GM21360 (cell line): ENCODE data around the gene CEP131.

ENCODE experiments used
- ATAC-seq: cut with Tn5 transposase; IDR thresholded peaks from one replicate; pipeline ENCODE4 v1.9.1; 2021; ENCODE audit warnings: mild to moderate bottlenecking, moderate library complexity; ENCODE audit not compliant: unreplicated experiment

CEP131 gene

DNA sequence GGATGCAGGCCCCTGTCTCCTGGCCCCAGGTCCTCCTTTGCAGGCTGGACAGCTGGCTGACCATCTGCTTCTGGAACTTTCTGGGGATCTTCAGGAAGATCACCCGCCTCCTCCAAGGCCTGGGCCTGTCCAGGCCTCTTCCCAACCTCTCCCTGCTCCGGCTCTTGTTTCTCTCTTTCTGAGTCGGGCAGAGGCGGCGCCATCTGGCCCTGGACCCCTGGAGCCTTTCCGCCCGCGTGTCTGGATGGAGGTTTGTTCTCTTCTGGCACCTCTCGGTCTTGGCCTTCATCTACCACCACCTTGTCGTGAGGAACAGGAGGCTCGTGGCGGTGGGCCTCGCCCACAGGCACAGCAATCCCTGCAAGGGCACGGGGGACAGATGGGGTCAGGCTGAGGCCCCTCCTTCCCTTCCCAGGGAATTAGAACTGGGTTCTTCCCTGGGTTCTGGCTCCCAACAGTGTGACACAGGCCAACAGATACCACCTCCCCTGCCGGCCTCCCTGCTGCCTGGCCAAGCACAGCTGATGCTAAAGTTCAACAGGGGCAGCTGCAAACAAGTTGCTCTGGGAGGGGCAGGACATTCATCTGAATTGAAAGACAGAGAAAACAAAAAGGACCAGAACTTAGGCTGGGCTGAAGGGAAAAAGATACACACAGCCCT is 29.7 kb upstream of the CEP131 start:
- ATAC-seq = no peak

DNA sequence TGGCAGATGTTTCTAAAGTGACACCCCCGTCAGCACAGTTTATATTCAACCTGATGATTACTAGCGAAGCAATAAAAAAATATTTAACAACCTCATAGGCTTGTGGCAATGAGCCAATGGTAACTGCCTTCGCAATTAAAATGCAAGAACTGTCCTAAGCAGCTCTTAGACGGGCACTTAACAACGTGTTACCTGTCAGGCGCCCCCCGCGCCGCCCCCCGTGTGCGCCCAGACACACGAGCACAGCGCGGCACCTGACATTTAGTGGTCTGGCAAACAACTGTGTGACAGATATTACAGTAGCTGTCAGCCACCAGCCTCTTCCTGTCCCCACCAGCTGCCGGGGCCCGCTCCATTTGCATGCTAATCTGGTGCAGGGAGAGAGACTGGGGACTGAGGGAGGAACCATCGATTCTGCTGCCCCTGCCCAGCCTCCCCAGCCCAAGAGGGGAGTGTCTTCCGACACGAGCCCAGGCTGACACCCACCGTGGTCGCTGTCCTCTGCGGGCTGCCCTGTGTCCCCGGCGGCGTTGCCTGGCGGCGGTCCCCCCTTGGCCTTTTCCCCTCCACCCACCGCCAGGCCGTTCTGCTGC is 29.0 kb upstream of the CEP131 start:
- no peak for ATAC-seq

DNA sequence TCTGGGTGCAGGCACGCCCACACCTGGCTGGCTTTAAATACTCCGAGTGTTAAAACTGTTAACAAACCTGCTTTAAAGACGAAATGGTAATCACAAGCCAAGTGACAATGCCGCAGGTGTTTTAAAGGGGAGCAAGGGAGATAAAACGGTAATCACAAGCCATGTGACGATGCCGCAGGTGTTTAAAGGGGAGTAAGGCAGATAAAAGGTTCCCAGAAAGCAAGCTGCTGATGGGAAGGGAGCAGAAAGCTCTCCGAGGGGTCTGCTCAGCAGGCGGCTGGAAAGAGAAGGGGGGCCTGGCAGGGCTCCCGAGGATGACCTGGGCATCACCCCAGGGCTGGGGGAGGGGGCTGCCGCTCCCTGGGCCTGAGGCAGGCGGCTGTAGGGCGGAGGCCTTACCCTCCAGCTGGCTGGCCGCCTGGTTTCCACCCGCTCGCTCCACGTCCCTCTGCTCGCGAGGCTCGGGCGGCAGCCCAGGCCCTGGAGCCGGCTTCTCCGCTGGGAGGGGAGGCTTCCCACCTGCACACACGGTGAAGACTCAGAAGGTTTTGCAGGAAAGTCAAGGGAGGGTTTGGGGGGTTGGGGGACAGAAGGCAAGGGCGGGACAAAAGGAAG is 28.4 kb upstream of the CEP131 start:
- ATAC-seq = no peak

DNA sequence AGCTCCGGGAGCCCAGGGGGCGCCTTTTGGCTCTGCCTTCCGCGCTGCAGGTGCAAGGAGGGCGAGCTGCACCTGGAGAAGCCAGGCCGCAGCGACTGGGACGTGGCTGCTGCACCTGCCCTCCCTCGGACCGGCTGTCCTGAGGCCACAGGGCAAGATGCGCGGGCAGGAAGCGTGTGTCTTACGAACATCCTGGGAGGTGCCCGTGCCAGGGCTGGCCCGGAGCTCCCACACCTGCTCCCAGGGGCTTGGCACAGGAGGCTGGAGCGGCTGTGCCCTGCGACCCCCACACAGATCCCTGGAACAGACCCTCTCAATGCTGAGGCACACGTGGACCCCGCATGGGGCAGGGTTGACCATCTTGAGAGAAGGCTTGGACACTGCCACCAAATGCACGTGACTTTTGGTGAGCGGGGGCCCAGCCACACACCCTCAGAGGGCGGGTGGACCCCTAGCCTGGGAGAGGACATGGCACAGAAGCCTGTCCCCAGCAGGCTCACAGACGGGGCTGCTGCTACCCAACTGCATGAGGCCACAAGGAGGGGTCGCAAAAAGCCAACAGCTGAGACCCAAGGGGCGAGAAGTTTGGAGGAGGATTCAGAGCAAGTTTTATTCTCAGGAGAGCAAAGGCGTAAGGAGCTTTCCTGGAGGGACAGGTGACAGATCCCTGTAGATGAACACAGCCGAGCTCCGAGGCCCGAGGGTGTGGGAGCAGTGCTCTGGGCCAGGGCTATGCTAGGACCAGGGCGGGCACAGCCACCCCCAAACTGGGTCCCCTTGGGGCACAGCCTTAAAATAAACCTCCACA is 27.7 kb upstream of the CEP131 start:
- no peak for ATAC-seq

DNA sequence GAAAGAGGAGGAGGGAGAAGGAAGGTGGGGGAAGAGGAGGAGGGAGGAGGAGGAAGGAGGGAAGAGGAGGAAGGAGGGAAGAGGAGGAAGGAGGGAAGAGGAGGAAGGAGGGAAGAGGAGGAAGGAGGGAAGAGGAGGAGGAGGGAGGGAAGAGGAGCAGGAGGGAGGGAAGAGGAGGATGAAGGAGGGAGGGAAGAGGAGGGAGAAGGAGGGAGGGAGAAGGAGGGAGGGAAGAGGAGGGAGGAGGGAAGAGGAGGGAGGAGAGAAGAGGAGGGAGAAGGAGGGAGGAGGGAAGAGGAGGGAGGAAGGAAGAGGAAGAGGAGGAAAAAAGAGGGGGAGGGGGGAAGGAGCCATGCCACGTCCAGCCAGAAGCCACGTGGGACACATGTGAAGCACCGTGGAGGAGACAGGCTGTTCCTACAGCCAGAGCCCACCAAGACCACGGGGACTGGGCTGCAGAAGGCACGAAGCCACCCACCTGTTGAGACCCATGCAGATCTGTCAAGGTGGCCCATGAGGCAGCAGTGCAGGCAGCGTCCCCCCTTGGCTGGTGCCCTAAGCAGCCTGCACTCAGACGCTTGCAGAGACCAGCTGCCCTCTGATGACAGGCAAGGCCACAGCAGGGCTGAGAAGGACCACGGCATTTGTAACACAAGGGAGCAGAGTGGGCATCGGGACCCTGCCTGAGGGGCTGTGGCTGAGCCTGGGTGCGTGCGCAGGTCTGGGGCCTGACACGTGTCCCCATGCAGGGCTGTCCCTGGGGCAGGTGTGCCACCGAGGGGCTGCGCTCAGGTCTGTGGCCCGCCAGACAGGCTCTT is 26.7 kb upstream of the CEP131 start:
- no peak for ATAC-seq

DNA sequence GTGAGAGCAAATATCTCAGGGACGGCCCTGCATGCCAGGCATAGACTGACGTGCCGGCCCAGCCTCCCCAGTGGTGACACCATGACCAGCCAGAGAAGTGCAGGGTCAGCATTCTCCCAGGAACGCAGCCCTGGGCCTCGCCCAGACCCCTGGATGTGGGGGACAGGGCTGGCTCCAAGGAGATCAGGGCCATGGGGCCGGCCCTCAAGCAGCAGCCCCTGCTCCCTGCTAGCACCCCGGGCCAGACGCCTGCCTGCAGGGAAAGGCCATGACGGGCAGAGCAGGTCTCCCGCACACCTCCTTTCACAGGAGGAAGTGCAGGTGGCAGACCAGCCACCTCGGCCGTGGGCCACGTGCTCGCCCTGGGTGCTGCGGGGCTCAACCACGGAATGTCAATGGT is 25.9 kb upstream of the CEP131 start:
- no peak for ATAC-seq

DNA sequence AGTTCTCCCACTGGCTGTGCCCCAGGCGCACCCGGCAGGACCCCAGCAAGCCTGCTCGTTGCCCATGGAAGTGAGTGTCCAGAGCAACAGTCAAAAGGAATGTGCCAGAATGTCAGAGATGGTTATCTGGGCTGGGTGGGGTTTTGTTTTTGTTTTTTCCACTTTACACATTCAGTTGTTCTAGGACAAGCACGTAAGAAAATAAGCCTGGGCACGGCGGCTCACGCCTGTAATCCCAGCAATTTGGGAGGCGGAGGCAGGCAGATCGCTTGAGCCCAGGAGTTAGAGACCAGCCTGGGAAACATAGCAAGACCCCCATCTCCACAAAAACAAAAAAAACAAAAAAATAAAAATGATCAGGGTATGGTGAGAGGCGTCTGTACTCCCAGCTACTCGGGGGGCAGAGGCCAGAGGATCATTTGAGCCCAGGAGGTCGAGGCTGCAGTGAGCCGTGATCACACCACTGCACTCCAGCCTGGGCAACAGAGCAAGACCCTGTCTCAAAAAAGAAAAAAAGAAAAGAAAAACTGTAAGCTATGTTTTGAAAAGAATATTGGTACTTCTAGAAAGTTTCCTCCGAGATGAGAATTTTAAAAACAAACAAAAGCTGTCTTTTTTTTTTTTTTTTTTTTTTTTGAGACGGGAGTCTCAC is 24.7 kb upstream of the CEP131 start:
- no peak for ATAC-seq

DNA sequence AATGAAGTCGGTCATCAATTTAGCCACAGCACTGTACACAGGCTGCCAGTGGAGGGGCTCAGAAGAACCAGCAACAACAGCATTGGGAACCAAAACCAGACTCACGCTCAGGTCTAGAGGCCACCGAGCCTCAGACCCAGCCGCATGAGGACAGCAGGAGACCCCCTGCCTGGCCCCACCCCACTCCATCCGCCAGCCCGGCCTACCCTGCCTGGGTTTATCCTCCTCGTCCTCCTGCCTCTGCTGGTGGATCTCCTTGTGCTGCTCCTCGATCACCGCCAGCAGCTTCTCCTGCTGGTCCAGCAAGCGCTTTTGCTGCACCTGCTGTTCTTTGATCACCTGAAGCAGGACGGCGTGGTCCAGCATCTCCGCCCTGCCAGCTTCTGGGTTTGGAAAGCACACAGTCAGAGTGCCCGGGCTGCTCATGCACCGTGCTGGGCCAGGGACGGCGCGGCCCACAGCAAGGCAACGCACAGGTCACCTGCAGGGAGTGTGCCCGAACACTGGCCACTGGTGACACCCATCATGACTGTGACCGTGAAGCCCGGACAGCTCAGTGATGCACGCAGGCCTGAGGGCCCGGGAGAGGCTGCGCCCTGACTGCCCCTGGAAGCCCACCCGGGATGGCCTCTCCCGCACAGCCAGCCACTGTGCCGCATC is 24.0 kb upstream of the CEP131 start:
- ATAC-seq = no peak

DNA sequence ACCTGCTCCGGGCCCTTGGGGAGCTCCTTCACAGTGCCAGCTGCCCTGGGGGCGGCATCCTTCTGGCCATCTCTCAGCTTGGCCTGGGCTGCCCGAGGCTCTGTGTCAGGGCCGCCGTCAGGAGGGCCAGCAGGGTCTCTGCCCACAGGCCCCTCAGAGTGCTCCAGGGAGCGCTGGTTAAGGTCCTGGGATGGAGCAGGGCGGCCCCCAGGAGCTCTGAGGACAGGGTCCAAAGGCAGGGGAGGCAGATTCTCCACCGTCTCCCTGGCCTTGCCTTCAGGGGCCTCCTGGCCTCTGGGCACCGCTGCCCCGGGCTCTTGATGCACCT is 23.5 kb upstream of the CEP131 start:
- ATAC-seq = no peak

DNA sequence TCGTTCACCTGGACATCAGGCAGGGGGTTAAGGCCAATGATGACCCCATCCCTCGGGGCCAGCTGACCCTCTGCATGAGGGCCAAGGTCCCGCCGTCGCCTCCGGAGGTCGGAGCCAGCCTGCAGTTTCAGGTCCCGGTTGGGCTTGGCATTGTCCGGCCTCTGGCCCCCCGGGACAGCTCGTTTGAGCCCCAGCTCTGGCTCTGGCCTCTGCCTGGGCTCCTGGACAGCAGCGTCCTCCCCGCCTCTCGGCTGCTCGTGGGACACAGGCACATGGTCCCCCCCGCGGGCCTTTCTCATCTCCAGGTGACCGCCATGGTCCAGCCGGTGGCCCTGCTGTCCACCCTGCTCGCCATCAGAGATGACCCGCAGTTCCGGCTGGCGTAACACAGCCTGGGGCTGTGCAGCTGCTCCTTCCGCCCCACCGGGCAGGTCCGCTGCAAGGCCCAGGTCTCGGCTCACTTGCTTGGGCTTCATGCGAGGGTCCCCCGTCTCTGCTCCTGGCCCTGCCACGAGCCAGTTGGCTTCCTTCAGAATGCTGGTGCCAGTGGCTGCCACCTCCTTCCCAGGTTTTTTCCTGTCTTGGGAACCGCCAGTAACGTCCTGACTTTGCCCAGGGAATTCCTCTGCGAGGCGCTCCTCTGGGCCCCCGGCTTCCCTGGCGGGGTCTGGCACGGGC is 23.0 kb upstream of the CEP131 start:
- no peak for ATAC-seq

DNA sequence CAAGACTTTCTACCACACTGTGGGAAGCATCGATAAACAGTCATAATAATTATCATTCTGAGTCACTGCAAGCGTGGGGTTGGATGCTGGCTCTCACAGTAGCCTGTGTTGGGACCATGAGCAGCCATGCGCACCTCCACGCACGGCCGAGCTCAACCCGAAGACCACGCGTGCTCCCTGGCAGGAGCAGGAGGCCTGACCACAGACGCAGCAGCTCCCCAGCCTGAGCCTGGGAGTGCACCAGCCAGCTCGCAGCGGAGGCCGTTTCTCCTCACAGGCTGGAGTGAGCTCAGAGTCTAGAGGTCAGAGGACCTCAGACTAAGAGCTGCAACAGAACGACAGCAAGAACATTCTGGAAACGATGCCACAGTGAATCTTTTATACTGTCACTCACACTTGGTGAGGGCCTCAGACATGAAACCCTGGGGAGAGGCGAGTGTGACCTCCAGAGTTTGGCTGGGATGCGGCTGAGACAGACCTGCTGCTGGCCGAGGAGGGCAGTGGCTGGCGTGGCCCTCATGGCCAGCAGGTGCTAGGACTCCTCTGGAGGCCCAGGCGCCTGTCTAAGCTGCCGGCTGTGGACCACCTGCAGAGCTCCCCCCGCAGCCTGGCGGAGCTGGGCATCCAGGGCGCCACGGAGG is 22.4 kb upstream of the CEP131 start:
- ATAC-seq = no peak

DNA sequence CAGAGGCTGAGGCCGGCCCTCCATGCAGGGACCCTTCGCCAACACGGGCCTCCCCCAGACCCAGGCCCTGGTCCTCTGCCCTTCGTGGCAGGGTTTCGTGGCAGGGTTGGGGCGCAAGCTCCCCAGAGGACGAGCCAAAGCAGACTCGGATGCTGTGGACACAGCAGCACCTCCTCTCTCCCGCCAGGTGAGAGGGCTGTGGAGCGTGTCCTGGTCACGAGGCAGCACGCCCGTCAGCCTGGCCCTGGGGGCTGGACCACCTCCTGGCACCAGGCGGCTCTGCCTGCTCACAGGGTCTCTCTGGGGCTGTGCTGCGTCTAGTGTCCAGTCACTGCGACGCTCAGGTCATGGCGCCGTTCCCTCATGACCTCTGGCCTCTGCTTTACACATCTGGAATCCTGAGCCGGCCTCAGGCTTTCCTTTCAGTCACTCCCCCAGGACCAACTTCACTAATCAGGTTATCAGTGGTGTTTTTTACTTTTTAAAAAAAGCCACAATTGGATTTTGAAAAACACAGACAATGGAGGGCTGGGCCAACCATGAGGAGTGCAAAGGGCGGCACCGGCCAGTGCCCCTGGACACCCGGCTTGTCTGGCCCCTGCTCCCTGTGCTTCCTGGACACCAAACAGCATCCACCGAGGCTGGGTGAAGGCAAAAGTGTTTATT is 21.7 kb upstream of the CEP131 start:
- ATAC-seq = no peak

DNA sequence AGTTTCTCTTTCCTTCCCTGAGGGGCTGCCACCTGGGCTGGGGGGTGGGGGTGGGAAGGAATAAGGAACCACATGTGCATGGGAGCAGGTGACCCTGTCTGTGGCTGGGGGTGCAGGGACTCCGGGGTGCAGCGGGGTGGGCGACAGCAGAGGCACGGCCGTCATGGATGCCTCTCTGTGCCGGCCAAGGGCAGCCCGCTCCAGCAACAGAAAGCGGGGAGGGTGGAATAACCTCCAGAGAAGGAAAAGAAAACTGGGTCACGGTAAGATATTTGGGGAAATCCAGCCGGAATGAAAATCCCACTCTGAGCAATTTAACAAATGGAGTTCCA is 20.5 kb upstream of the CEP131 start:
- ATAC-seq = no peak

DNA sequence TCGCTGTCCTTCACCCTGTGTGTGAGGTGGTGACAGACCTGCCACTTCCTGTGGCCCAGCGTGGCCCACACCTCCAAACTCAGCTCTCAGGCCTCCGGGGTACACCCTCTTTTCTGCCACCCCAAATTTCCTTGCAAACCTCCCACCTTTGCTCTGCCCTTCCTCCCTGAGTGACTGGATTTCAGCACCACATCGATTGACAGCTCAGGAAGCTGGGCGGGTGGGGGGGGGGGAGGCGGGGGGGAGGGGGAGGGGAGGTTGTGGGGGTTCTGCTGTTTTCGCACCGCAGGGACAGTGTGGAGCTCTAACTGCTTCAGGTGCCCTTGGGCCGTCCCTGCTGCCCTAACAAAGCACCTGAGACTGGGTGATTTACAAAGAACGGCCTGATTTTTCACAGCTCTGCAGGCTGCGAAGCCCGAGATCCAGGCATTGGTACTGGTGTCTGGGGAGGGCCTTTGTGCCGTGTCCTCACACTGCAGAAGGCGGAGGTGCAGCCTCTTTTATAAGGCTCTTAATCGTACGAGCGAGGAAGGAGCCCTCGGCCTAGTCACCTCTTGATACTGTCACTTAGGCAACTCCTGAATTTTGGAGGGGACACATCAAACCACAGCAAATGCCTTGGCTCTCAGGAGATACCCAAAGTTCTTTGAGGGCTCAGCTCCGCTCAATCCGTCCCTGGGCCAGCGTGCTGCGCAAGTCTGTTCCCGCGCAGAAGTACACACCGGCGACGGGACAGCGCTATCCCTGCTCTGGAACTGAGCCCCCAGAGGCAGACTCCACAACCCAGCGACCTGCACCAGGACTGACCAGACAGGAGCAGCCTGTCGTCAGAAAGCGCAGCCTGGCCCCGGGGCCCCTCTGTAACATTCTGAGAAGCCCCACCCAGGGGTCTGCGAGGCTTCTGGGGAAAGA is 19.9 kb upstream of the CEP131 start:
- no peak for ATAC-seq

DNA sequence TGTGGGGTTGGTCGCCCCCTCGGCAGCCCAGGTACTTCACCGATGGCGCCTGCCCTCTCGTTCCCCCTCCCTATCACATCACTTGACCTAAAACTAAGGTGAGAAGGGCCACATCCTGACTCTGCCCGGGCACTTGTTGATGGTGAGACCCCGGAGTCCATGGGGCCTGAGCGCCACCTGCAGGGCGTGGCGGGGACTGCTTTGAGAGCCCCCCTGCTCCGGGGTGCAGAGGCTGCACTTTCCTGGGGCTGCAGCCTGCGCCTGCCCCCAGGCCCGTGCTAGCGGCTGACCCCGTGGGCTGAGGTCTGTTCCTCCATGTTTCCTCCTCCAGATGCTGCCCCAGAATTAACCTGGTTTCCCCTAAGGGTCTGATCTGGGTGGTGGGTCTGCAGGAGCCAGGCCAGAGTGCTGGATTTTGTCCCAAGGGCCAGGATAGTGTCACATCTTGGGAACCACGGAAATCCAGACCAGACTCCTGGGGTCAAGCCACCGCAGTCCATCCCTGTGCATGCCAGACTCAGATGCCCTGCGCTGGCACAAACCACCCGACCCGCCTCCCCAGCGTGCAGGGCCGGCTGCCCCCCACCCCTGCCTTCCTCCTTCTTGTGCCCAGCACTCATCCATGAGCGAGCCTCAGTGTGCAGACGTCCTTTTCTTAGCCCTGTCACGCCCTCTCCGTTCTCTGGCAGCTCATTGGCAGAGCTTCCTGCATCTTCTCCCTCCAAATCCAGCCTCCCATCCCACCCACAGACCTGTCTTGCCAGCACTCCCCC is 19.1 kb upstream of the CEP131 start:
- ATAC-seq = no peak

DNA sequence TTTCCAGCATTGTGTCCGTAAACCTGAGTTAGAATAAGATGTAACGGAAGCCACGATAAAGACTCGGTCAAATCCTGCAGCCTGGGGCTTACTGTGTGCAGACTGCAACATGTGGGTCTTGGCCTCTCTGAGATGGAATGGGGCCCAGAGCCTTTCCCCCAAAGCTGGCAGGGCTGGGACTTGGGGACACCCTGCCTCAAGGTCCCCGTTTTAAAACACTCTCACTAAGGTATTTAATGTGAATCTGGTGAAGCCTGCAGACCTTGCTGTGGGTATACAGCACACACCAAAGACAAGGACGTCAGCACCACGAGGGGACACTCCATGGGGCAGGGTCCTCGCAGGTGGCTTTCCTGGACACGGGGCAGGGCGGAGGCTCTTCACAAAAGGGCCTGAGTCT is 18.4 kb upstream of the CEP131 start:
- ATAC-seq = no peak

DNA sequence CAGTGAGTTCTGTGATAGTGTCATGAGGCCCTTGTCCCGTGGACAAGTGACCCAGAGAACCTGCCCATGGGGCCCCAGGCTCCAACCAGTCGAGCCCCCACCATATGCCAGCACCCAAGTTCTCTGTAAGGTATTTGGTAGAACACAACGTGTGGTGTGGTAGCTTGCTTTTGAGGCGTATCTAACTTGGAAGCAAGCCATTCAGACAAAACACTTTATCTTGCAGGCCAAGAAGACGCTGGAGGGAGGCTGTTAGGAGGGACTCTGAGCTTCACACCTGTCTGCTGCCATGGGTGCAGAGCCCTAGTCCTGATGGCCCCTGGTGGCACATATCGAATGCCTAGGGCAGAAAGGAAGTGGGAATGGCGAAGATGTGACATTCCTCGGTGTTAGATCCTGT is 18.0 kb upstream of the CEP131 start:
- no peak for ATAC-seq
